ENCODE data around the gene SYPL1.

Gene SYPL1

DNA sequence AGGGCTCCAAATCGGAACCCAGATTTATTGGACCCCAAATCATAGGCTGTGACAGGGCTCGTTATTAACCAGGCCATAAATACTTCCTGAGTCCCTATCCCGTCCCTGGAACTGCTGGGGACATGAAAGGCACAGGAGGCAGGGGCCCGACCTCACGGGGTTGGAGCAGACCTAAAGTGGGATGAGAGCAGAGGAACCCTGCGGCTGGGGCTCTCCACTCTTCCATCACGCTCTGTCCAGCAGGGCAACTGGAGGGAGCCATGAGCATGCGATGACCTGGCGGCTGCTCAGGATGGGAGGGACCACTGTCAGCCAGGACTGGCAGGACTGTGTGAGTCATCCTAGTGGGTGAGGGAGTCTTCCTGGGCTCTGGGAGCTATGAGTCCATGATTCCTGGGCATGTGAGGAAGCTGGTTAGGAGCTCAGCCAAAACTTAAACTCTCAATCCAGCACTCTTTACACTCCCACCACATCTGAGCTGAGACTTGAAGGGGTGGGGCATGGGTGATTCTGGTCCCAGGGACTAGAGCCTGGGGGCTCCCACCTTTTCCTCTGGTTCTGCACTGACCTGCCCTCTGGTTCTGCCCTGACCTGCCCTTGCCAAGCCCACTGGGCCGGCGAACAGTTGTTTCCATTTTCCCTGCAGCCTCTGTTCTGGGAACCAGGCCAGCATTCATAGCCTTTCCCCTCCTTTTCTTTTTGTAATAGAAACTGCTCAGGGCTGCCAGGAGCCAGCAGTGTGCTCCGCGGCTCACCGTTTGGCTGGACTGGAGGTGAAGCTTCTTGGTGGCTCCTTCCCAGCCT lies 47.1 kb downstream of the SYPL1 start:
- peak; percentile 75 for DNase-seq

DNA sequence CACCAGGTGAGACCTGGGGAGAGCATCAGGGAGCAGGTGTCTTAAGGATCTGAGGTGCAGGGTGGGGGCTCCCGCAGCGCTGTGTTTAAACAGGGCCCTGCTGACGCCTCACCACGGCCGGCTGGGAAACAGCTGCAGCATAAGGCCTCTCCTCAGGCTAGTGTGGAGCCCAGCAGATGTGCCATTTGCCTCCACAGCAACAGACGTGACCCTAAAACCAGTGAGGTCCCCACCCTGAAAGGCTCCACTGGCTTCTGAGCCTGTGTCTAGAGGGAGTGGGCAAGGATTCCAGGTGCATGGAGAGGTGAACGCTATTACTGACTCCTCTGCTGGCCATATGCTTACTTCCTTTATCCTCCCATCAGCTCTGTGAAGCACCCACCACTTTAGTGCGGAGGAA lies 47.8 kb downstream of the SYPL1 start:
- DNase-seq = no peak

DNA sequence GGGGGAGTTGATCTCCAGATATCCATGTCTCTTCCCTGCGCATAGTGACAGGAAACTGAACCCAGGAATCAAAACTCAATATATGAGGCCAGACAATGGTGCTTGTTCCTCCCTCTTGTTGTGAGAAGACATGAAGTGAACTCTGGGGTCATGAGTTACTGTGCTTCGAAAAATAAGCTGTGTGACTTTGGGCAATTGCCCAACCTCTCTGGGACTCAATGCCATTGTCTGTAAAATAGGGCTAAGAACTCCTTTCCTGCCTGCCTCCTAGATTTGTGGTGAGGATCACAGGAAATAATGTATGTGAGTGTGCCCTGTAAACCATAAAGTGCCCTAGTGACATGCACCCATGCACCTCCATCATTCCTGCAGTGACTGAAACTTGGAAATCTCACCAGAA lies 48.4 kb downstream of the SYPL1 start:
- no peak for DNase-seq

DNA sequence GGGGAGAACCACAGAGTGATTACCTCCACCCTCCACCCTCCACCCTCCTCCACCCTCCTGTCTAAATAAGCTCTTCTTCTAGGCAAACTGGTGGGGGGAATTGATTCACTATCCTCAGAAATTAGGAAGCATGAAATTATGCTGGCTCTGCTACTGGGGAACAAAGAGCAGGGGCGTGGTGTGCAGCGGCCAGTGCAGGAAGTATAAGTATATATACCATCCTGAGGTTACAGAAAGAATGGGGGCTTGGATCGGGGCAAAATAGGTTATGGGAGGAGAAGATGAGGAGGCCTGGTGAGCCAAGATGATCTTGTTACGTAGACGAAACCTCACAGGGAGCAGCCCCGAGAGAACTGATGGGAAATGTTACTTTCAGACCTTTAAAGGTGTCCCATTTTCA lies 49.1 kb downstream of the SYPL1 start:
- no peak for DNase-seq

DNA sequence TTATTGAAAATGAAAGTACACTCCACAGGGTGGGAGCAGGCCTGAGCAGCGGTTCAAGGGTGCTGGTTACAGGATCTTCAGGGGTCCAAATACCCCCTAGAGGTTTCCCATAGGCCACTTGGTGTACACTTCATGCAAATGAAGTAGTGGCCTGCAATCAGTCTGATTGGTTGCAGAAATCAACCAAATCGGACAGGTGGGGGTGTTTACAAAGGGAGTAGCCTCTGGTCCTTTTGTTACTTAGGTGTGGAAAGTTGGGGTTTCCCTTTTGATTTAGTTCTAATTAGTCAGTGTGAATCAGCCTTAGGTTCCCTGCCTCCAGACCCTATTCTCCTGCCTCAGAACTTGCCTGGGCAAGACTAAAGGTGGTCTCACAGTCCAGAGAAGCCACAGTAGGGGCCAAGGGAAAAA lies 49.6 kb downstream of the SYPL1 start:
- no peak for DNase-seq

DNA sequence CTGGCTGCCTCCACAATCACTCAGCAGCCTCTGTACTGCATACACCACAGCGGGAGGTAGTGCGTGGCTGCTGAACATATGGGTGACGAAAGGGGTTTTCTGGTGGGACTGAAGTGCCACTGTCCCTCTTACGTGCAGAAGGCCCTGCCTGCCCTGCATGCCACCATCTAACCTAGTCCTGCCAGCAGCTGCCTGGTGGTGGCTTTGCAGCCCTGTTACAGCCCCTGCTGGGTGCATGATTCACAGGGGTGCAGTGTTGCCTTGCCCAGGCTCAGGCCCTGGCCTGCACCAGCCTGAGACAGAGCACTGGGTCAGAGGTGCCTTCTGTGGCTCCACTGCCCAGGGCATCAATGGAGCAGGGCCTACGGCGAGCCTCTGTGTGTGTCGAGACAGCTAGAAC lies 50.1 kb downstream of the SYPL1 start:
- no peak for DNase-seq

DNA sequence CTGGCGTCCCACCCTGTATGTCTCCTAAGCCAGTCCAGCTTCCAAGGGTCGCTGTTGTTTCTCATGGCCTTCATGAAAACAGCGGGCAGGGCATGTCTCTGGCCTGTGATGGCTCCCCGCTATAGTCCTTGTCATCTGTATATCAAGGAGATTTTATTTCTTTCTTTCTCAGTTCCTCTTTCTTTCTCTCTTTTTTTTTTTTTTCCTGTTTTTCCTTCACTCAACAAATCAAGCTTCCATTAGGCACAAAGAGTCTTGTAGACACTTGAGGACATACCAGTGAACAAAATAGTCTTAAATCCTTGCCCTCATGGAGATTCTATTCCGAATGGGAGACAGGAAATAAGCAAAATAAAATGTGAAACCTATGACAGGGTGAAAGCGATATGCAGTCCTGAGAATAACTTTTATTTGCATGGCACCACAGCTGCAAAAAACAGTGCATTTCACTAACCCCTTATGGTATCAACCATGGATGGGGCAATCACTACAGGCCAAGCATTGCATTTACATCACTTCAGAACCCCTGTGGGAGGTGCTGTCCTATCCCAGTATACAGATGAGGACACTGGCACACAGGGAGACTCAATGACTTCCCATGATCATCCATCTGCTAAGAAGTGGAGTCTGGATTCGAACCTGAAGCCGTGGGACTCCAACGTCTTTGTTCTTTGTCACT lies 50.7 kb downstream of the SYPL1 start:
- DNase-seq = no peak

DNA sequence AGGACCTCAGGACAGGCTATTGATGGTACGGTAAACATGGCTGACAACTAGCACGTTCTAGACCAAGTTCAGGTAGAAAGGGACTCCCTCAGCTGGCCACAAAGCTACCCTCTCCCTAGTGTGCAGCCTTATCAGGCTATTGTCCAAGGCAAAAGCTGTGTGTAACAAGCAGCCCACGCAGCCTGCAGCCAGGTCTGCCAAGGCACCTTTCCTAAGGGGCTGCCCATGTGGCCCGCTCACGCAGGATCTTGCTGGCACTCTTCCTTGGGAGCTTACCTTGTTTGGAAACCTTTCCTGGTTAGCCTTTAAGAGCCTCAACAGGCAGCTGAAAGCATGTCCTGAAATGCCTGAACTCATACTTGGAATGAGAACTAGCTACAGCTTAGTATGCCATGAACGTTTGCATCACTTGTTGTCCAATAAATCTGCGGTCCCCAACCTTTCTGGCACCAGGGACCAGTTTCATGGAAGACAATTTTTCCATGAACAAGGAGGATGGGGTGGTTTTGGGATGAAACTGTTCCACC lies 51.7 kb downstream of the SYPL1 start:
- no peak for DNase-seq

DNA sequence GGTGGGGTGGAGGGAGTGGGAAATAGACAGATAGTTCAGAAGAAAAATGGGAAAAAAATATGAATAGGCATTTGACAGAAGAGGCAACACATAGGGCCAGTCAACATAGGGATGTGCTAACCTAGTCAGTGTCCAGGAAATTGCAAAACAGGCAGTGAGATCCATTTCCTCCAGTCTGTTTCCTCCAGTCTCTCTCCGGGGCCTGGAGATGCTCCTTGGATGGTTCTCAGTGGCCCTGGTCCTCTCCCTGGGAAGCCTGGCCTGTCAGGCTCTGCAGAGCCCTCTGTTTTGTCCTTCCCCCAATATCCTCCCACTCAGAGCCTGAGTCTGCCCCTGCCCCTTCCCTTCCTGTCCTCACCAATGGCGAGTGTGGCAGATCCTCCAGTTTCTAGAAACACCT lies 52.6 kb downstream of the SYPL1 start:
- DNase-seq = no peak

DNA sequence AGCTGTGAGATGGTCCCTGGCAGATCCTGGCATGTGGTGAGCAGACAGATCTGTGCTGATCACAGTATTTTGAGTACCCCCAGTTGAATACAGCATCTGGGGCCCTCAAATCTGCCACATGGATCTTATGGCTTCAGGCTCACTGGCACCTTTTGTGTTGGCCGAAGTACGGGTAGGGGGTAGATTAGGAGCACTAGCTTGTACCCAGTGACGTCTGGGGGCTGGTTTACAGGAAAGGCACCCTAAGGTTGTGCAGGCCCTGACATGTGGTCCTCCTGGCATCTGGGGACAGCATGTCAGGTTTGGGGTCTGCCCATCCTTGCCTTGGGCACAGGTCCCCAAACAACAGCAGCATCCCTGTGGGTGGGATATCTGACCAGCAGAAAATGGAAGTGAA lies 53.2 kb downstream of the SYPL1 start:
- DNase-seq = no peak

DNA sequence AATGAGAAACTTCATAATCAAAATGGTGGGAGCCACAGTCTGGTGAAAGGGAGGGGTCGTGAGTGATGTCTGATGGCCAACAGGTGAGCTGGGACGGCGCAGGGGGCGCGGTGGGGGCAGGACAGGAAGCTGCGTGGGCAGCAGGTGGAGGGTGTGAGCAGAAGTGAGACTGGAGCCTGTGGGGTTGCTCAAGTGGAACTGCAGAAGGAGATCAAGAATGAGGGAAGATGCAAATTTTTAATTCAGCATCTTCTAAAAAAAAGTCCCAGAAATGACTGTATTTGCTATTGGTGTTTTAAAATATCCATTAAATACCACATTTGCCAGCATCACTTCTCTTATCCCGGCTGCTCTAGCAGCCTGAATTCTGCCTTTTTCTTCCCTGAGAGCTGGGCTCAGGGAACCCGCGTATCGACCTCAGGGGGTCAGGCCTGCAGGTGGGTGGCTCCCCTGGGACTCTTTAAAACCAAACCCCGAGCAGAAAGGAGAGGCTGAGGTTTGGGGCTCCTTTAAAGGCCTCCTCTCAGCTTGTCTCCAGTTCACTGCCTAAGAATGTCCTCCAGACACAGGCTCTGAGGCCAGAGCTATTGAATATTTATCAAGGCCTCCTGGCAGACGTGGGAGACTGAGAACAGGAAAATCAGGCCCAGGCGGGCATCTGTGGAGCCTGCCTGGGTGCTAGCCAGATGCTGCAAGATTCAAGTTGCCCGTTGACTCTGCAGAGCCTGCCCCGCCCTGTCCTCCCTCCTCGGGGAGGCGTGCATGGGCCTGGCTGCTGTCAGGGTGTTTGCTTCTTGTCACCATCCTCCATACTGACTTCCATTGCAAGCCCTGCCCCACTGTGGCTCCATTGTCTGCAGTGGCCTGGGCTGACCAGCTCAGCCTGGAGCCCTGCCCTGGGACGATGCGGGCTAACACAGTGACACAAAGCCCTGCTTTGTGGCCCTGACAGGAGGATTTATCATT lies 53.9 kb downstream of the SYPL1 start:
- DNase-seq = no peak

DNA sequence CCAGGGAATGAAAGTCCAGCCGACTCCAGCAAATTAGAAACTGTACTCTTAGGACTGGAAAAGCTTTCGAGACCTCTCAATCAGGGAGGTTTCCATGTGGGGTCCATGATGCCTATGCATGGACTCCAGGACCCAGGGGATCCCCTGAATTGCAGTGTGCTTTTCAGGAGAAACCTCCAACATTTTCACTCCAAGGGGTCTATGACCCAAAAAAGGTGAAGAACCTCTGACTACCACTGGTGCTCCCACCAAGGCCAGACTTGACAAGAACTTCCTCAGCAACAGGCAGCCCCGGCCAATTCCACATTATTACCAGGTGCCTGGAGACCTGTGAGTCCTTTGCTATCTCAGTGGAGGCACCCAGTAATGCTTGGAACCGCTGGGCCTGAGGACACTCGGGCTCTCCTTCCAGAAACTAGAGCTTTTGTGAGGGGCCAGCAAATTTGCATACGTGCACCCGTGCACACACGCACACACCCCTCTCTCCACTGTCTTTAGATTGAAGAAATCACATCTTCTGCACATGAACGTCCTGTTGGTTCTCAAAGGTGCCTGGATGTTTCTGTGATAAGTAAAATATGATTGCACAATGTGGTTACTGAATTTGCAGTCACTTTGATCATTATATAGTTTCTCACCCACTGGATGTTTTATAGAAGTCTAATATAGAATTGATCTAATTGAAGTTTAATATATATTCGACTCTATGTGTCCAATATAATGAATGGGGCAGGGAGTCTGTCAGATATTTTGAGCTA lies 54.7 kb downstream of the SYPL1 start:
- no peak for DNase-seq

DNA sequence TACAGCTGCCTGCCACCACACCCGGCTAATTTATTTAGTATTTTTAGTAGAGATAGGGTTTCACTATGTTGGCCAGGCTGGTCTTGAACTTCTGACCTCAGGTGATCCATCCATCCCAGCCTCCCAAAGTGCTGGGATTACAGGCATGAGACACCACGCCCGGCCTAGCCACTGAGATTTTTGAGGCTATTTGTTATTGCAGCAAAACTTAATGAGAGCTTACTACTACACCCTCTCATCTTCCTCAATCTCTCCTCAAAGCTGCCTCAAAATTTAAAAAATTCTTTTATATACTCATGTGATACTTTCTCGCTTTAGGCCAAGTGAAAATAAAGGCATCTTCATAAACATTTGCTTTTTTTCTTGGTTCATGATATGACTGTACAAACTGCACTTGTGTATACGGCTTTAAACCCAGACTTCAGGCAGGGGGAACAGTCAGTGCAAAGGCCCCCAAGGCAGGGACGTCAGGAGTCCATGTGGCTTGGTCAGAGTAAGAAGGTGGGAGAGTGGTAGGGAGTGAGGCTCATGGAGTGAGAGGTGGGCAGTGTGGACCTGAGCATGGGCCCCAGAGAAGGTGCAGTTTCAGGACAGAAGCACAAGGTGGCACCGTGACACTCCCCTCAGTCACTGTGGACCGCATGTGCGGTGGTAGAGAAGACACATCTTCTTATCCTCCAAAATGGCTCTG lies 55.5 kb downstream of the SYPL1 start:
- peak; percentile 79 for DNase-seq

DNA sequence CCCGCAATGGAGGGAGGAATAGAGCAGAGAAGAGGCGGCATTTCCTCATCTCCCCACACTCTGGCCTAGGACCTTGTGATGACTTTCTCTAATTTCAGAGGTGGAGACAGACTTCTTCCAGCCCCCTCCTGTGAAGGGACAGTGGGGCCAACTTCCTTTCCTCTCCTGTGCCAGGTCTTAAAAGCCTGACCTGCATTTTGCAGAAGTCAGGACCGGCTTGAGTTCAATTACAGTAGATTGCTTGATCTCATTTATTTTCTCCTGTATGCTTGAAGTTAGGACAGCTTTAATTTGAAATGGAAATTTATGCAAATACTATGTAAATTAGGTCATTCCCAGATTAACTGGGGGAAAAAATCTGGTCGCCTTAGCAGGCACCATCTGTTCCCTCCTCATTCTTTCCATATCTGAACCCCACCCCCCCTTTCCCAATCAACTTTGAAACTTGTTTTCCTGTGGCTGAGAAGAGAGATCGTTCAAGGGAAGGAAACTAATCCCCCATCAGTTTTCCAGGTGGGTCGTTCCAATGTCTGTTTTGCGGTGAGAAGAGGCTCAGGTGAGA lies 57.1 kb downstream of the SYPL1 start:
- DNase-seq = no peak

DNA sequence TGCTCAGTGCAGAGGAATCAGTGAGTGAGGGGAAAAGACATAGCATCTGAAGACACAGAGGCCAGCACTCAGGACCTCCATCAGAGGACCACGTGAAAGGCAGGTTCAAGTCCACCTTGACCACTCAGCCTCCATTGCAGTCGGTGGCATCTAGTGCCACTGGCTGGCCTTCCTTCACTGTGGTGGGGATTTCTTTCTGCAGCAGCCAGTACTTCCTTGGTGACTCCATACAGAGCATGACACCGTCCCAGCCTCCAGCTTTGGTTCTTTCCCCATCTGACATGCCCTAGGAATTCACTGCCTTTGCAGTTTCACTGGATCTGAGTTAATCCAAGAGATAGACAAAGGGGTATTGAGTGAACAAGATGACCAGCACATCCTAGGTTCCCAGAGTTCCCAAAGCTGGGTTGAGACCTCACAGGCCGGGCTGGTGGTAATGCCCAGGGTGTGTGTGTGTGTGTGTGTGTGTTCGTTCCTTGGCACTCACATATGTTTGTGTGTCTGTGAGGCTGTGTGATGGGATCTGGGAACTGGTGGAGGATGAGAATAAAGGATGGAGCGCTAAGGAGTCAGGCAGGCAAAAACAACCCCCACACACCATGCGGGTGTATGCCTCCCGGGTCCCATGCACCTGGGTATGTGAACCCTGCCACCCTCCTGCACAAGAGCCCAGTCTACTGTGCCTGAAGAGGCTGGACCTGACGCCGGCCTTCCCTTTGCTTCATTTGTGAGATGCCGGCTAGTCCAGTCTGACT lies 57.8 kb downstream of the SYPL1 start:
- no peak for DNase-seq

DNA sequence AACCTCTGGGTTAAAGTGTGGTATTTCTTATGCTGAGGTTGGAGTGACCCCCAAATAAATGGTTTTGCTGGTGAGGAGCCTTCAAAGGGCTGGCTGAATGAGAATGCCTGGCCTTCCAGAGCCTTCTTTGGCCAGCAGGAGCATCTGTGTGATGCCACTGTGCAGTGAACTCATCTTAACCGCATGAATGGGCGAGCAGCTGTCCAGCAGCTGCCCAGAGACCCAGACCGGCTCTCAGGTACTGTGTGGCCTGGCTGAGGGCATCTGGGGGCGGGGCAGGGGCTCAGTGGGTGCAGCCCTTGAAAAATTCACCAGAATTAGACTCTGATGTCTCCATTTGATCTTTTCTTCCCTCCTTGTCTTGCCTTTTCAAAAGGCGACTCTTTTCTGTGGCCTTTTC lies 59.0 kb downstream of the SYPL1 start:
- no peak for DNase-seq

DNA sequence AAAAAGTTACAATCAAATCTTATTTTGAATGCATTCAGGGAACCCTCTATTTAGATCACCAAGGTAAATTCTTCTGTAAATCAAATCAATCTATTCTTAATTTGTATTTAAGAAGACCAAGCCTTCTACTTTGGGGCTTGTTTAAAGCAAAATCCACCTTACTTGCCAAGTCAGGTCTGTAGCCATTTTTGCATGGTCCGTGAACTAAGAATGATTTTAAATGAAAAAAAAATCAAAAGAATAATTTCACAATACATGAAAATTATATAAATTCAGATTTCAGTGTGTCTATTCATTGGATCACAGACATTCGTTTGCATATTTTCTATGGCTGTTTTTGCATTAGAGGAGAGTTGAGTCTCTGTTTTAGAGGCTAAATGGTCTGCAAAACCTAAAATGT lies 59.4 kb downstream of the SYPL1 start:
- no peak for DNase-seq

DNA sequence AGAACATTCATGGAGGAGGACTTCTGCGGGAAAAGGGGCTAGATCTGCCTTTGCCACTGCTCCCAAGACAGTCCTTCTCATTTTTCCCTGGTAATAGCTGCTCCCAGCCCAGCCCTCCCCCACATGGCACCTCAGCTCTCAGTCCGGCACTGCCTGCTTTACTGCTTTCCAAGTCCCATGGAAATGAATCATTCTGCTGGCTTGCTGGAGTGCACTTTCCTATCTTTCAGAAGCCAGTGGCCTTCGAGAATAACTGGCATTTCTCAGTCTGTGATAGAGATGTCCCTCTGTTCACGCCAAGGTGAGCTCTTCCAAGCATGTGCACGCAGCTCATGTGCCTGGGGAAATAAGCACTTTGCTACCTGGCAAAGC lies 61.4 kb downstream of the SYPL1 start:
- no peak for DNase-seq

DNA sequence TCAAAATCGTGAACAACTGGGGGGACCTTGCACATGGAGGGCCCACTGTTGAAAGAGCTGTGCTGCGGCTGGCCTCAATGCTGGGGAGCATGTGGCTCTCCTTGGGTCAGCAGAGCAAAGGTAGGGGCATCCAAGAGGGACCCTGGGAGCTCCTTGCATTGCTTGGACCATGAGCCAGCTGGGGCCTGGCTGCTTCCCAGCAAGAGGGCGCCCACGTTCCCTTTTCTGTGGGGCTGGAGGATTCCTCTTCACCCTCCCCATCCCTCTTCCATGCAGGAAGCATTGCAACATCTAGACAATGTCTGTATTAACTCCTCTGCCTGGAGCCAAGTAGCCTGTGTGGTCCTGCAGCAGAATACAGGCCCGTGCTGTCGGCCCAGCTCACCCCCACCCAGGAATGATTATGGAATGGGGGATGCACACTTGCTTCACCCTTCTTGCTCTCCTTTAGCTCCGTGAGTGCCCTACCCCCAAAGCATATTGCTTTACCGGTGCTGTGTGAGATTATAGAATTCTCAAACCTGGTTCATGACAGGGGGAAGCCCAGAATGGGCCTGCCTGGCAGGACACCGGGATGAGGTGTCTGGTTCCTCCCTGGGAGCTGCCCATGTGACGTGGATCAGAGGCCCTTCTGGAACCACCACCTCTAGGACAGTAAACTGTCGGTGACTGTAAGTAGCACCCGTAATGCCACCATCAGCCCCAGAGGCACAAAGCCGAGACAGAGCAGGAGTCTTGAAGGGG lies 61.9 kb downstream of the SYPL1 start:
- DNase-seq = no peak

DNA sequence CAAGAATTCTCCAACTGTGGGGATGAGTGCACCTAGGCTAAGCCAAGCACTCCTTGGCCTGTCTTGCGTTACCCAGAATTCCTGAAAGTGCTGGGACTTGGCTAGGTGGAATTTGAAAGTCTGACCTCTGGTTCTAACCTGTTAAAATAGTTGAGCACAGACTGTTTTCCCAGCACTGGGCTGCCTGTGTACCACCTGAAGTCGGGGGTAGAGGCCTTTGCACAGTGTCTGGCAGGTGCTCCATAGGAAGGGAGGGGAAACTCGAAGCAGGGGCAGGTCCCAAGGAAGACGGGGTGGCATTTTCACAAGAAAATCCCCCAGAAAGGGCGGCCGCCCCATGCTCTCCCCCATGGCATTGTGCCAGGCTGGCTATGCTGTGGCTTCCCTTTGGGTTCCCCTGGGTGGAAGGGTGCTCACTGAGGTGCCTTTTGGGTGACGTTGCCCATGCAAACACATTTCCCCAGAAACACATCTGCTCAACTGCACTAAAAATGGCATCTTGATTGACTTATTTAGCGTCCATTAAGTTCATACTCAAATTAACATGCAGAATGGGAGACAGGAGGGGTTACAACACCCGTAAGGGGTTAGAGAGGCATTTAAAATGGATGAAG lies 62.9 kb downstream of the SYPL1 start:
- no peak for DNase-seq

Data from NCI-H1092 (cell line).